ENCODE results near the gene FBXO36.

- TF ChIP-seq POLR2A (IDR thresholded peaks at IDR 0.05) (no peak), POLR2AphosphoS5 (IDR thresholded peaks at IDR 0.05) (no peak), CTCF (IDR thresholded peaks at IDR 0.05 in 8 of 11, conservative IDR thresholded peaks at IDR 0.05 in 3 of 11) (no peak)
These were observed 120.7 kb downstream of the FBXO36 start for GRCh38 chr2:230043025-230043424.

Measured in spleen (tissue), 7 donors.